H1 (cell line): ENCODE data around the gene ZNF213. TPM values are rescaled to one million over a fixed set of nuclear protein-coding genes. Genes with fewer than 3 reads are reported as not detected.

Experiments
- CREB1 ChIP-seq: IDR thresholded peaks from 2 replicates; pipeline ENCODE4 v1.6.1; 2012; ENCODE audit warnings: inconsistent platforms
- CTCF ChIP-seq, 3 experiments: IDR thresholded peaks; 1 replicate in 2 of 3; 2 replicates in 1 of 3; pipeline versions ENCODE4 v1.5.1 to v1.6.1; 2011; ENCODE audit warnings: low read length in 3 of 3, mild to moderate bottlenecking in 3 of 3, inconsistent platforms in 2 of 3, low read depth in 1 of 3, moderate library complexity in 1 of 3; ENCODE audit not compliant: insufficient read depth in 1 of 3; ENCODE audit errors: control extremely low read depth in 1 of 3
- RAD21 ChIP-seq, 2 experiments: IDR thresholded peaks in 1 of 2; conservative IDR thresholded peaks in 1 of 2; 2 replicates each; pipeline ENCODE4 v1.6.1; 2011; ENCODE audit warnings: low read depth in 2 of 2, low read length in 2 of 2, improper control_type of control experiment in 1 of 2, inconsistent platforms in 1 of 2, mild to moderate bottlenecking in 1 of 2, moderate library complexity in 1 of 2
- SP2 ChIP-seq: IDR thresholded peaks from 2 replicates; pipeline ENCODE4 v1.6.1; 2012; ENCODE audit warnings: mild to moderate bottlenecking, low read length, inconsistent platforms
- SP4 ChIP-seq: IDR thresholded peaks from 2 replicates; pipeline ENCODE4 v1.6.1; 2012; ENCODE audit warnings: low read length, inconsistent platforms
- polyA plus RNA-seq, 7 experiments: library from polyadenylated mRNA; depleted of rRNA in 3 of 7; stranded (reverse) in 5 of 7; unstranded in 2 of 7; fragments of >200 nt in 5 of 7; fragments of 200-250 nt in 2 of 7; gene quantifications; 1 replicate in 5 of 7; 2 replicates in 1 of 7; 4 replicates in 1 of 7; pipeline versions ENCODE4 v1.2.1 to v1.2.3, GENCODE V29; 2011 to 2013; ENCODE audit warnings: missing spikeins in 2 of 7, mixed read lengths in 2 of 7
- total RNA-seq: library from RNA; stranded (reverse); fragmentation: NEBNext Ultra II Directional; extraction: Animal tissue kit (Norgen Biotek cat#: 25700); gene quantifications from 2 replicates; pipeline ENCODE4 v1.2.1, GENCODE V29; 2021

ZNF213 gene
- total and polyA plus RNA-seq, 2 of the 8 experiments (the other 6 are each of a cell fraction or from before 2014, with no cell fraction given): 1.6 to 6.9 TPM

- TF ChIP-seq RAD21 (IDR thresholded peaks at IDR 0.05 in 1 of 2, conservative IDR thresholded peaks at IDR 0.05 in 1 of 2; ENCODE audit: low read depth in 2 of 2, low read length in 2 of 2): peak; percentile 70 to 76
- peak; percentile 21; the same call in 1 of the 2 replicates for TF ChIP-seq SP2
- no peak for TF ChIP-seq SP4
- TF ChIP-seq CREB1: 0 out of 2 replicates have a peak, but pooled peaks have one; percentile 38
- TF ChIP-seq CTCF (IDR thresholded peaks at IDR 0.05; ENCODE audit: control extremely low read depth in 1 of 3, insufficient read depth in 1 of 3, low read depth in 1 of 3, low read length in 3 of 3): peak; percentile 50 to 92 (median 79)
- TF ChIP-seq, all 59 proteins: peak for 9
Observed at GRCh38 chr16:3129137-3130131, 5.4 kb upstream of the ZNF213 start (continued).
